ENCODE measurements around the gene RBFOX1. TPM values are rescaled to one million over a fixed set of nuclear protein-coding genes. Genes with fewer than 3 reads are reported as not detected.

RBFOX1 gene
- total RNA-seq, 4 donors from 2014 or later: 1.0 to 3.4 TPM; not detected in 2

GRCh38 chr16:7321661-7322060 is 11.0 kb upstream of the RBFOX1 start:
- no peaks in the 10 kb centered on the region for H3K27me3 ChIP-seq
- no peaks in the 10 kb centered on the region for H3K36me3 ChIP-seq
- peaks cover 0 to 2% (median 0%) of the 10 kb centered on the region in 4 donors for H3K9me3 ChIP-seq
- no peaks in the 10 kb centered on the region for H3K4me1 ChIP-seq
- no peak overlapping the region for H3K27ac ChIP-seq
- DNase-seq: no peak
- no peak overlapping the region for H3K4me3 ChIP-seq
- TF ChIP-seq CTCF (IDR thresholded peaks at IDR 0.05) (no peak), POLR2A (IDR thresholded peaks at IDR 0.05) (no peak)

- H3K27ac ChIP-seq: no peak overlapping the region
- DNase-seq: no peak
- no peaks in the 10 kb centered on the region for H3K27me3 ChIP-seq
- peaks cover 0 to 3% (median 0%) of the 10 kb centered on the region in 4 donors for H3K9me3 ChIP-seq
- no peaks in the 10 kb centered on the region for H3K4me1 ChIP-seq
- no peak for TF ChIP-seq POLR2A (IDR thresholded peaks at IDR 0.05)
- no peak for TF ChIP-seq CTCF (IDR thresholded peaks at IDR 0.05)
- no peak overlapping the region for H3K4me3 ChIP-seq
- H3K36me3 ChIP-seq: no peaks in the 10 kb centered on the region
Measured at GRCh38 chr16:7324321-7324720, 8.3 kb upstream of the RBFOX1 start.

GRCh38 chr16:7325834-7326233 is 6.8 kb upstream of the RBFOX1 start:
- no peak for DNase-seq
- Histone ChIP-seq H3K27ac (no peak overlapping the region), H3K4me1 (no peaks in the 10 kb centered on the region), H3K36me3 (no peaks in the 10 kb centered on the region), H3K4me3 (no peak overlapping the region), H3K9me3 (peaks cover 0 to 3% (median 0%) of the 10 kb centered on the region in 4 donors), H3K27me3 (no peaks in the 10 kb centered on the region)
- TF ChIP-seq CTCF (IDR thresholded peaks at IDR 0.05) (no peak), POLR2A (IDR thresholded peaks at IDR 0.05) (no peak)

- Histone ChIP-seq H3K4me1 (no peaks in the 10 kb centered on the region), H3K27ac (no peak overlapping the region), H3K27me3 (no peaks in the 10 kb centered on the region), H3K9me3 (peaks cover 0 to 3% (median 0%) of the 10 kb centered on the region in 4 donors), H3K36me3 (no peaks in the 10 kb centered on the region), H3K4me3 (no peak overlapping the region)
- TF ChIP-seq POLR2A (IDR thresholded peaks at IDR 0.05) (no peak), CTCF (IDR thresholded peaks at IDR 0.05) (no peak)
- no peak for DNase-seq
Measured at GRCh38 chr16:7330709-7331108, 1.9 kb upstream of the RBFOX1 start.

- no peak for DNase-seq
- no peaks in the 10 kb centered on the region for H3K4me1 ChIP-seq
- no peaks in the 10 kb centered on the region for H3K36me3 ChIP-seq
- no peak overlapping the region for H3K27ac ChIP-seq
- no peaks in the 10 kb centered on the region for H3K27me3 ChIP-seq
- TF ChIP-seq CTCF (IDR thresholded peaks at IDR 0.05) (no peak), POLR2A (IDR thresholded peaks at IDR 0.05) (no peak)
- H3K4me3 ChIP-seq: no peak overlapping the region
- no peaks in the 10 kb centered on the region for H3K9me3 ChIP-seq
Measured at GRCh38 chr16:7331997-7332396, 648 bp upstream of the RBFOX1 start.

- no peak for DNase-seq
- no peaks in the 10 kb centered on the region for H3K9me3 ChIP-seq
- TF ChIP-seq POLR2A (IDR thresholded peaks at IDR 0.05) (no peak), CTCF (IDR thresholded peaks at IDR 0.05) (no peak)
- no peaks in the 10 kb centered on the region for H3K27me3 ChIP-seq
- no peak overlapping the region for H3K27ac ChIP-seq
- no peaks in the 10 kb centered on the region for H3K36me3 ChIP-seq
- H3K4me3 ChIP-seq: no peak overlapping the region
- no peaks in the 10 kb centered on the region for H3K4me1 ChIP-seq
Measured at GRCh38 chr16:7333180-7333725, 608 bp downstream of the RBFOX1 start.

Measured in Peyer's patch (tissue), 4 donors.